ENCODE measurements around the gene MCCD1. TPM values are rescaled to one million over a fixed set of nuclear protein-coding genes. Genes with fewer than 3 reads are reported as not detected.

Gene MCCD1
- total and polyA plus RNA-seq, 4 donors = not detected

DNA sequence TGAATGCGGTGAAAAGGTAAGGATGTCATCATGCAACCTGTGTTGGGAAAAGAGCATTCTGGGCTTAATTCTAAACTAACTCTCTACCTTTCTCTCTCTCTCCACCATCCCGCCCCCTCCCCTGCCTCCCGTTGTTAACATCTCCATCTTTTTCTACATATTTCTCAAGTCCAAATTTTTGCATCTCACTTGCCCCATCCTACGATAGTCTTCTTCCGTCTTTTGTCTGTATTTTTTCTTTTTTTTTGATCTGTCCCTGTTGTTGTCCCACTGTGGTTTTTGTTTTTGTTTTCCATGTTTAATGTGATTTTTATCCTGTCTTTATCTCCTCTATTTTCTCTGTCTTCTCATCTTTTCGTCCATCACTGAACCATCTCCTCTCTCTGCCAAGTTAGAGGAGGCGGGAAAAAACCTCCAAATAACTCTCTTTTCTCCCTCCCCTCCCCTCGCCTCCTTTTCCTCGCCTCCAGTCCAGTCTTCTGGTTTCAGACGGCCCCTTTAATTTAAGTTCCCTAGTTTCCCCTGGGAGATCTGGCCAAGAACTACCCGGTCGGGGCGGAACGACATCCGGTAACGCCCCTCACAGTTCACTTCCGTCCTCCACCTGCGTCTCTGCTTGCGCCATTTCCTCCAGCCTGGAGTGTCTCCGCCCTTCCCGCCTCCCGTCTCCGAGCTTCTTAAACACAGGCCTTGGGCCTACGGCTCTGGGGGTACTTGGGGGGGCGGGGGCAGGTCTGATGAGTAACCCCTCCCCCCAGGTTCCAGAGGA is 18.4 kb downstream of the MCCD1 start, which contains the start of gene NFKBIL1:
TSS of gene NFKBIL1 (plus strand) at position 651 of the 769 bp plus-strand sequence. CDS start at position 738, 87 bp downstream.
- Histone ChIP-seq H3K36me3 (ENCODE audit: control insufficient read depth in 4 of 4, insufficient read depth in 4 of 4, low read length in 4 of 4) (peaks cover 0 to 9% (median 4%) of the 10 kb centered on the region in 4 donors), H3K4me1 (ENCODE audit: control insufficient read depth in 5 of 5, insufficient read depth in 5 of 5, low read length in 5 of 5) (peaks cover 0 to 28% (median 4%) of the 10 kb centered on the region in 5 donors), H3K9me3 (ENCODE audit: control insufficient read depth in 4 of 4, insufficient read depth in 3 of 4, low read length in 3 of 4) (no peaks in the 10 kb centered on the region), H3K27me3 (ENCODE audit: control insufficient read depth in 3 of 3, insufficient read depth in 3 of 3, low read length in 2 of 3) (no peaks in the 10 kb centered on the region), H3K9ac (ENCODE audit: insufficient read depth in 1 of 2, low read length in 2 of 2) (peak within 1 kb of the TSS in 1 of 2 donors; percentile 63), H3K27ac (ENCODE audit: low read depth in 1 of 2, low read length in 1 of 2) (peak within 1 kb of the TSS; percentile 84 to 87), H3K4me3 (peak within 1 kb of the TSS; percentile 38)
- ATAC-seq (ENCODE audit: insufficient read depth, low FRiP score) (peak; percentile 91), DNase-seq (peak; percentile 96 to 99 (median 98))
- TF ChIP-seq, protein P1, sequence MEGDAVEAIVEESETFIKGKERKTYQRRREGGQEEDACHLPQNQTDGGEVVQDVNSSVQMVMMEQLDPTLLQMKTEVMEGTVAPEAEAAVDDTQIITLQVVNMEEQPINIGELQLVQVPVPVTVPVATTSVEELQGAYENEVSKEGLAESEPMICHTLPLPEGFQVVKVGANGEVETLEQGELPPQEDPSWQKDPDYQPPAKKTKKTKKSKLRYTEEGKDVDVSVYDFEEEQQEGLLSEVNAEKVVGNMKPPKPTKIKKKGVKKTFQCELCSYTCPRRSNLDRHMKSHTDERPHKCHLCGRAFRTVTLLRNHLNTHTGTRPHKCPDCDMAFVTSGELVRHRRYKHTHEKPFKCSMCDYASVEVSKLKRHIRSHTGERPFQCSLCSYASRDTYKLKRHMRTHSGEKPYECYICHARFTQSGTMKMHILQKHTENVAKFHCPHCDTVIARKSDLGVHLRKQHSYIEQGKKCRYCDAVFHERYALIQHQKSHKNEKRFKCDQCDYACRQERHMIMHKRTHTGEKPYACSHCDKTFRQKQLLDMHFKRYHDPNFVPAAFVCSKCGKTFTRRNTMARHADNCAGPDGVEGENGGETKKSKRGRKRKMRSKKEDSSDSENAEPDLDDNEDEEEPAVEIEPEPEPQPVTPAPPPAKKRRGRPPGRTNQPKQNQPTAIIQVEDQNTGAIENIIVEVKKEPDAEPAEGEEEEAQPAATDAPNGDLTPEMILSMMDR (IDR thresholded peaks at IDR 0.05; ENCODE audit: control extremely low read depth, extremely low read depth) = no peak
- 0% methylated on average over 25 of the region's 25 CpGs for WGBS, 2 donors

DNA sequence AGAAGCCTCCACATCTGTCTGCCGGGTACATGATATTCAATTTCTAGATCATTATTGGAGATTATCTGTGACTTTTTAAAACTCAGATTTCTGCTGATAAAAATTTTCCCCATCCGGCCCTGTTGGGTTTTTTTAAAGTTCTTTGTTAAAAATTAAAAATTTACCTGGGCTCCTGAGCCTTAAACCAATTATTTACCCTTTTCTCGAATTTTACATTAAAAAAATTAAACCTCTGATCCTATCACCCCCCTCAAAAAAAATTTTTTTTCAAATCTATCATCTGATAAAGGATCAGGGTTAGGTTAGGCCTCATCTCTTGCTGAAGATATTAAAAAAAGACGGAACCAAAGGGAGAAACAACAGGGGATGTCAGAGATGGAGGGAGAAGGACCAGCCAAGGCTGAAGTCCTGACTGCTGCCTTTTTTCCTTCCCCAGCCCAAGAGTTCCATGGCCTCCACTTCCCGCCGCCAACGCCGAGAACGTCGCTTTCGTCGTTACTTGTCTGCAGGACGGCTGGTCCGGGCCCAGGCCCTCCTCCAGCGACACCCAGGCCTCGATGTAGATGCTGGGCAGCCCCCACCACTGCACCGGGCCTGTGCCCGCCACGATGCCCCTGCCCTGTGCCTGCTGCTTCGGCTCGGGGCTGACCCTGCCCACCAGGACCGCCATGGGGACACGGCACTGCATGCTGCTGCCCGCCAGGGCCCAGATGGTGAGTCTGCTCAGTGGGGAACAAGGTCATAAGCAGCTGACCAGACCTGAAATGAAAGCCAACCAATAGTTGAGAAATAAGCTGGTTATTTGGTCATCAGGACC is 19.2 kb downstream of the MCCD1 start:
- Histone ChIP-seq H3K9ac (ENCODE audit: insufficient read depth in 1 of 2, low read length in 2 of 2) (peak overlapping the region in 1 of 2 donors; percentile 63), H3K27ac (ENCODE audit: low read depth in 1 of 2, low read length in 1 of 2) (peak overlapping the region; percentile 84 to 87), H3K36me3 (ENCODE audit: control insufficient read depth in 4 of 4, insufficient read depth in 4 of 4, low read length in 4 of 4) (peaks cover 0 to 9% (median 4%) of the 10 kb centered on the region in 4 donors), H3K27me3 (ENCODE audit: control insufficient read depth in 3 of 3, insufficient read depth in 3 of 3, low read length in 2 of 3) (no peaks in the 10 kb centered on the region), H3K4me1 (ENCODE audit: control insufficient read depth in 5 of 5, insufficient read depth in 5 of 5, low read length in 5 of 5) (peaks cover 0 to 24% (median 4%) of the 10 kb centered on the region in 5 donors), H3K4me3 (peak overlapping the region; percentile 38), H3K9me3 (ENCODE audit: control insufficient read depth in 4 of 4, insufficient read depth in 3 of 4, low read length in 3 of 4) (no peaks in the 10 kb centered on the region)
- 76 to 80% methylated on average over 24 of the region's 24 CpGs for WGBS, 2 donors
- ATAC-seq (ENCODE audit: insufficient read depth, low FRiP score) (no peak), DNase-seq (no peak)
- TF ChIP-seq, protein P1 (IDR thresholded peaks at IDR 0.05; ENCODE audit: control extremely low read depth, extremely low read depth) = no peak

DNA sequence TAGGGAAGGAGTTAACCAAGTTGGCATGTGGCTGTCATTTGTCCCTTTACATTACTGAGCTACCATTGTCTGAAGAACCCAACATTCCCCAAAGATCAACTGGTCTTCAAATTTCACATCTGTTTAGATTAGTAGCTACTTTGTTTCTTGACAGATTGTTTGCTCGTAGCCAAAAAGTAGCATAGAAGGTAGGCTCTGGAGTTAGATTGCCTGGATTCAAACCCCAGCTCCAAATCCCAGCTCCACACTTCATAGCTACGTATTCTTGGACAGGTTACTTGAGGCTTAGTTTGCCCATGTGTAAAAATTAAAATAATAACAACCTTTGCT is 19.7 kb downstream of the MCCD1 start:
- Histone ChIP-seq H3K27ac (ENCODE audit: low read depth in 1 of 2, low read length in 1 of 2) (peak overlapping the region in 1 of 2 donors; percentile 53), H3K36me3 (ENCODE audit: control insufficient read depth in 4 of 4, insufficient read depth in 4 of 4, low read length in 4 of 4) (peaks cover 0 to 11% (median 4%) of the 10 kb centered on the region in 4 donors), H3K9ac (ENCODE audit: insufficient read depth in 1 of 2, low read length in 2 of 2) (peak overlapping the region in 1 of 2 donors; percentile 63), H3K9me3 (ENCODE audit: control insufficient read depth in 4 of 4, insufficient read depth in 3 of 4, low read length in 3 of 4) (no peaks in the 10 kb centered on the region), H3K27me3 (ENCODE audit: control insufficient read depth in 3 of 3, insufficient read depth in 3 of 3, low read length in 2 of 3) (no peaks in the 10 kb centered on the region), H3K4me1 (ENCODE audit: control insufficient read depth in 5 of 5, insufficient read depth in 5 of 5, low read length in 5 of 5) (peaks cover 0 to 23% (median 4%) of the 10 kb centered on the region in 5 donors), H3K4me3 (no peak overlapping the region)
- DNase-seq (no peak), ATAC-seq (ENCODE audit: insufficient read depth, low FRiP score) (no peak)
- TF ChIP-seq, protein P1 (IDR thresholded peaks at IDR 0.05; ENCODE audit: control extremely low read depth, extremely low read depth) = no peak
- 92 to 95% methylated on average over 2 of the region's 2 CpGs for WGBS, 2 donors

Measured in lung (tissue), 12 donors.